HEK293 (cell line): Measurements from ENCODE around the gene SLC35E1.

Source experiments
- ZNF248 ChIP-seq: fragments of 450-650 bp; formaldehyde crosslinking; IDR thresholded peaks from 2 replicates; pipeline ENCODE4 v1.5.1; 2017; ENCODE audit warnings: missing biosample characterization, missing genetic modification characterization
- ZNF423 ChIP-seq: fragments of 450-650 bp; formaldehyde crosslinking; IDR thresholded peaks from 2 replicates; pipeline ENCODE4 v1.5.1; 2016; ENCODE audit warnings: missing biosample characterization, missing genetic modification characterization
- ZNF600 ChIP-seq: fragments of 450-650 bp; formaldehyde crosslinking; IDR thresholded peaks from 2 replicates; pipeline ENCODE4 v1.5.1; 2016; ENCODE audit warnings: missing biosample characterization, missing genetic modification characterization
- TF ChIP-seq, protein P1 (sequence below): fragments of 450-650 bp; formaldehyde crosslinking; IDR thresholded peaks from 2 replicates; pipeline ENCODE4 v1.5.1; 2016; ENCODE audit warnings: missing biosample characterization, missing genetic modification characterization
- TF ChIP-seq, protein P2 (sequence below): fragments of 450-650 bp; IDR thresholded peaks from 2 replicates; pipeline ENCODE4 v1.5.1; 2018; ENCODE audit warnings: missing biosample characterization, missing genetic modification characterization

DNA sequence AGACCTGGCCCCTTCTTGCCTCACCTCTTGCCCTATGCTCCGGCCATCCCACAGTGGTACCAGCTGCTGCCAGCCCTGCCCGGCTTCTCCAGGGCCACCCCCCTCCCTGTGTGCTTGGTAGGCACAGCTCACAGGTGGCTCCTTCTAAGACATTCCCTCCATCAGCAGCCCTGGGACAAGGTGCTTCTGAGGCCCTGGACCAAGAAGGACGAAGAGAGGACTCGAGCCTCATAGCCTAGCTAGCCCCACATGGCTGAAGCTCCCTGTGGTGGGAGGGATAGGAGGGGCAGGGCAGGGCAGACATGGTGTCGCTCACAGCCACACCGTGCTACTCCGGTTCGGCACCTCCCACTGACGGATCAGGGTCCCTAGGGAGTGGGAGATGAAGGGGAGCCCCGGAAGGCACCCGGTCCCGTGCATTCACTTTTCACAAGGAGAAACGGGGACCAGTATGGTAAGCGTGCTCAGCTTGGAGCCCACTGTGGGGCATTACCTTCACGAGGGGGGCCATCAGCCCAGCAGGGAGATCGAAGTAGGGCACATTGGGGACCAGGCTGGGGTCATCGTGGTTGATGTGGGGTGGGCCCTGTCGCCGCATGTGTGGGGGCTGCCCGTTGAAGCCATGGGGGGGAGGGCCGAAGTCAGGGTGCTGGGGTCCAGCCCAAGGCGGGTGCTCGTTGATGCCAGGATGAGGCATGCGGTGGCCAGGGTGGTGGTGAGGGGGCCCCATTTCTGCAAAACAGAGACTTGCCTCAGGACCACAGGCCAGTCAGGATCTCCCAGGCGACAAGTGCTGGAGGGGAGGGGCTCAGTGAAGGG, 49.4 kb downstream of the SLC35E1 start:
- TF ChIP-seq ZNF248 (tag by site-specific recombination): no peak
- TF ChIP-seq, protein P1, sequence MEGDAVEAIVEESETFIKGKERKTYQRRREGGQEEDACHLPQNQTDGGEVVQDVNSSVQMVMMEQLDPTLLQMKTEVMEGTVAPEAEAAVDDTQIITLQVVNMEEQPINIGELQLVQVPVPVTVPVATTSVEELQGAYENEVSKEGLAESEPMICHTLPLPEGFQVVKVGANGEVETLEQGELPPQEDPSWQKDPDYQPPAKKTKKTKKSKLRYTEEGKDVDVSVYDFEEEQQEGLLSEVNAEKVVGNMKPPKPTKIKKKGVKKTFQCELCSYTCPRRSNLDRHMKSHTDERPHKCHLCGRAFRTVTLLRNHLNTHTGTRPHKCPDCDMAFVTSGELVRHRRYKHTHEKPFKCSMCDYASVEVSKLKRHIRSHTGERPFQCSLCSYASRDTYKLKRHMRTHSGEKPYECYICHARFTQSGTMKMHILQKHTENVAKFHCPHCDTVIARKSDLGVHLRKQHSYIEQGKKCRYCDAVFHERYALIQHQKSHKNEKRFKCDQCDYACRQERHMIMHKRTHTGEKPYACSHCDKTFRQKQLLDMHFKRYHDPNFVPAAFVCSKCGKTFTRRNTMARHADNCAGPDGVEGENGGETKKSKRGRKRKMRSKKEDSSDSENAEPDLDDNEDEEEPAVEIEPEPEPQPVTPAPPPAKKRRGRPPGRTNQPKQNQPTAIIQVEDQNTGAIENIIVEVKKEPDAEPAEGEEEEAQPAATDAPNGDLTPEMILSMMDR (tag by site-specific recombination): no peak
- no peak for TF ChIP-seq ZNF600 (tag by site-specific recombination)
- TF ChIP-seq ZNF423 (tag by site-specific recombination): no peak
- TF ChIP-seq, protein P2, sequence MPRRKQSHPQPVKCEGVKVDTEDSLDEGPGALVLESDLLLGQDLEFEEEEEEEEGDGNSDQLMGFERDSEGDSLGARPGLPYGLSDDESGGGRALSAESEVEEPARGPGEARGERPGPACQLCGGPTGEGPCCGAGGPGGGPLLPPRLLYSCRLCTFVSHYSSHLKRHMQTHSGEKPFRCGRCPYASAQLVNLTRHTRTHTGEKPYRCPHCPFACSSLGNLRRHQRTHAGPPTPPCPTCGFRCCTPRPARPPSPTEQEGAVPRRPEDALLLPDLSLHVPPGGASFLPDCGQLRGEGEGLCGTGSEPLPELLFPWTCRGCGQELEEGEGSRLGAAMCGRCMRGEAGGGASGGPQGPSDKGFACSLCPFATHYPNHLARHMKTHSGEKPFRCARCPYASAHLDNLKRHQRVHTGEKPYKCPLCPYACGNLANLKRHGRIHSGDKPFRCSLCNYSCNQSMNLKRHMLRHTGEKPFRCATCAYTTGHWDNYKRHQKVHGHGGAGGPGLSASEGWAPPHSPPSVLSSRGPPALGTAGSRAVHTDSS (tag by site-specific recombination): no peak
